CD4-positive, alpha-beta memory T cell (primary cell): ENCODE measurements around the gene DOCK1. TPM values are rescaled to one million over a fixed set of nuclear protein-coding genes. Genes with fewer than 3 reads are reported as not detected.

Source experiments
- CTCF ChIA-PET: fragments of 350-600 bp; sonication (Branson Sonifier 250); formaldehyde crosslinking; loops from one replicate; lab custom pipeline; 2021; ENCODE audit warnings: inconsistent platforms; ENCODE audit not compliant: partially characterized antibody; lab: Charles Lee
- POLR2A ChIA-PET: fragments of 350-600 bp; sonication (Branson Sonifier 250); formaldehyde crosslinking; loops from one replicate; lab custom pipeline; 2021; ENCODE audit not compliant: partially characterized antibody; lab: Charles Lee
- DNase-seq, 5 donors: peaks; one replicate each; pipeline versions ENCODE4 v3.0.0 to v3.0.0-alpha.2; 2020 to 2022; ENCODE audit warnings: mixed read lengths in 1 of 5
- H3K27ac ChIP-seq: one replicate; pipeline ENCODE4 v1.7.0; 2013; ENCODE audit warnings: low read depth, low read length
- H3K27me3 ChIP-seq: 2 replicates; pipeline ENCODE4 v1.7.0; 2013; ENCODE audit warnings: mild to moderate bottlenecking, low read length, moderate library complexity; ENCODE audit not compliant: insufficient read depth
- H3K36me3 ChIP-seq: 2 replicates; pipeline ENCODE4 v1.7.0; 2013; ENCODE audit warnings: mild to moderate bottlenecking, low read length, moderate library complexity; ENCODE audit not compliant: insufficient read depth
- H3K4me1 ChIP-seq: 2 replicates; pipeline ENCODE4 v1.7.0; 2013; ENCODE audit warnings: mild to moderate bottlenecking, low read length, moderate library complexity; ENCODE audit not compliant: insufficient read depth
- H3K4me3 ChIP-seq, 2 donors: one replicate each; pipeline ENCODE4 v1.7.0; 2013; ENCODE audit warnings: low read length in 2 of 2, mild to moderate bottlenecking in 1 of 2
- H3K9me3 ChIP-seq, 2 donors: one replicate each; pipeline ENCODE4 v1.7.0; 2013; ENCODE audit warnings: low read length in 2 of 2, control low read depth in 1 of 2; ENCODE audit not compliant: control insufficient read depth in 1 of 2
- H3K27ac Mint-ChIP-seq, 7 donors: one replicate each; pipeline ENCODE4 v1.8.0; 2020 to 2021; ENCODE audit warnings: mixed read lengths in 7 of 7, mild to moderate bottlenecking in 6 of 7, inconsistent platforms in 3 of 7, moderate library complexity in 3 of 7
- H3K27me3 Mint-ChIP-seq, 2 donors: one replicate each; pipeline ENCODE4 v1.8.0; 2020 to 2021; ENCODE audit warnings: mixed read lengths in 2 of 2
- H3K36me3 Mint-ChIP-seq, 2 donors: one replicate each; pipeline ENCODE4 v1.8.0; 2020 to 2021; ENCODE audit warnings: mixed read lengths in 2 of 2, inconsistent platforms in 1 of 2, mild to moderate bottlenecking in 1 of 2
- H3K4me1 Mint-ChIP-seq, 4 donors: one replicate each; pipeline ENCODE4 v1.8.0; 2020 to 2021; ENCODE audit warnings: mixed read lengths in 4 of 4, mild to moderate bottlenecking in 1 of 4
- H3K4me3 Mint-ChIP-seq, 8 donors: one replicate each; pipeline ENCODE4 v1.8.0; 2020 to 2021; ENCODE audit warnings: mixed read lengths in 8 of 8, mild to moderate bottlenecking in 7 of 8, moderate library complexity in 6 of 8, inconsistent platforms in 3 of 8
- H3K9me3 Mint-ChIP-seq, 8 donors: one replicate each; pipeline ENCODE4 v1.8.0; 2020 to 2021; ENCODE audit warnings: mixed read lengths in 8 of 8, mild to moderate bottlenecking in 5 of 8, inconsistent platforms in 3 of 8, moderate library complexity in 1 of 8
- intact Hi-C: fragments of 100-400 bp; cut with micrococcal nuclease; formaldehyde crosslinking; loops from one replicate; pipeline ENCODE4 v1.15.1; 2023
- polyA plus RNA-seq, 2 donors: library from polyadenylated mRNA; unstranded; fragments of 300-500 nt; fragmentation: Illumina TruSeq; gene quantifications; one replicate each; pipeline ENCODE4 v1.2.3, GENCODE V29; 2021
- total RNA-seq, 2 experiments: library from RNA; stranded (reverse); gene quantifications; one replicate each; pipeline ENCODE4 v1.2.3, GENCODE V29; 2021

The DOCK1 gene
- total and polyA plus RNA-seq, 4 experiments from 2014 or later, result 0.17 TPM; not detected in 2

- POLR2A ChIA-PET, result no interaction called here
- intact Hi-C loops, result no loop called here
- no peaks in the 10 kb centered on the region for H3K27me3 ChIP-seq
- no peak overlapping the region for H3K4me3 ChIP-seq
- DNase-seq, result no peak
- Mint-ChIP-seq H3K4me1 (no peaks in the 10 kb centered on the region), H3K27ac (no peak overlapping the region), H3K4me3 (no peak overlapping the region), H3K9me3 (peaks cover 0 to 2% (median 0%) of the 10 kb centered on the region in 8 donors), H3K27me3 (peaks cover 0 to 2% of the 10 kb centered on the region in 2 donors), H3K36me3 (no peaks in the 10 kb centered on the region)
- no peak overlapping the region for H3K27ac ChIP-seq
- no peaks in the 10 kb centered on the region for H3K9me3 ChIP-seq
- H3K4me1 ChIP-seq, result no peaks in the 10 kb centered on the region
- H3K36me3 ChIP-seq, result no peaks in the 10 kb centered on the region
- CTCF ChIA-PET, result no interaction called here
Measured at GRCh38 chr10:127322286-127322685, 417.1 kb downstream of the DOCK1 start.

- H3K9me3 Mint-ChIP-seq, result peaks cover 0 to 2% (median 0%) of the 10 kb centered on the region in 8 donors
- H3K27ac ChIP-seq, result no peak overlapping the region
- H3K4me3 Mint-ChIP-seq, result no peak overlapping the region
- no peaks in the 10 kb centered on the region for H3K4me1 Mint-ChIP-seq
- H3K27ac Mint-ChIP-seq, result no peak overlapping the region
- H3K36me3 ChIP-seq, result no peaks in the 10 kb centered on the region
- intact Hi-C loops, result no loop called here
- no peak overlapping the region for H3K4me3 ChIP-seq
- H3K4me1 ChIP-seq, result no peaks in the 10 kb centered on the region
- POLR2A ChIA-PET, result no interaction called here
- DNase-seq, result no peak
- no peaks in the 10 kb centered on the region for H3K27me3 ChIP-seq
- H3K9me3 ChIP-seq, result no peaks in the 10 kb centered on the region
- H3K27me3 Mint-ChIP-seq, result peaks cover 0 to 4% of the 10 kb centered on the region in 2 donors
- no peaks in the 10 kb centered on the region for H3K36me3 Mint-ChIP-seq
- CTCF ChIA-PET, result no interaction called here
Measured at GRCh38 chr10:127325506-127325905, 420.3 kb downstream of the DOCK1 start.

- CTCF ChIA-PET, result no interaction called here
- intact Hi-C loops, result no loop called here
Measured at GRCh38 chr10:127326883-127327282, 421.7 kb downstream of the DOCK1 start.

GRCh38 chr10:127331696-127332095 is 426.5 kb downstream of the DOCK1 start:
- ChIA-PET CTCF (no interaction called here), POLR2A (no interaction called here)
- intact Hi-C loops, result no loop called here
- Histone ChIP-seq H3K27ac (no peak overlapping the region), H3K9me3 (no peaks in the 10 kb centered on the region), H3K36me3 (no peaks in the 10 kb centered on the region), H3K4me3 (no peak overlapping the region), H3K27me3 (no peaks in the 10 kb centered on the region), H3K4me1 (no peaks in the 10 kb centered on the region)
- Mint-ChIP-seq H3K9me3 (peaks cover 0 to 2% (median 0%) of the 10 kb centered on the region in 8 donors), H3K27me3 (peaks cover 0 to 3% of the 10 kb centered on the region in 2 donors), H3K4me1 (peaks cover 0 to 2% (median under 1%) of the 10 kb centered on the region in 4 donors), H3K36me3 (no peaks in the 10 kb centered on the region), H3K27ac (no peak overlapping the region), H3K4me3 (no peak overlapping the region)
- no peak for DNase-seq

More at GRCh38 chr10:127326883-127327282, 421.7 kb downstream of the DOCK1 start:
- H3K36me3 Mint-ChIP-seq, result no peaks in the 10 kb centered on the region
- H3K9me3 Mint-ChIP-seq, result peaks cover 0 to 2% (median 0%) of the 10 kb centered on the region in 8 donors
- POLR2A ChIA-PET, result no interaction called here
- Histone ChIP-seq H3K4me1 (no peaks in the 10 kb centered on the region), H3K36me3 (no peaks in the 10 kb centered on the region), H3K9me3 (no peaks in the 10 kb centered on the region), H3K27me3 (no peaks in the 10 kb centered on the region), H3K27ac (no peak overlapping the region), H3K4me3 (no peak overlapping the region)
- H3K4me3 Mint-ChIP-seq, result no peak overlapping the region
- H3K27ac Mint-ChIP-seq, result no peak overlapping the region
- H3K27me3 Mint-ChIP-seq, result peaks cover 0 to 4% of the 10 kb centered on the region in 2 donors
- no peak for DNase-seq
- H3K4me1 Mint-ChIP-seq, result no peaks in the 10 kb centered on the region

GRCh38 chr10:127332631-127333030 is 427.4 kb downstream of the DOCK1 start:
- Histone ChIP-seq H3K4me1 (no peaks in the 10 kb centered on the region), H3K9me3 (no peaks in the 10 kb centered on the region), H3K27me3 (no peaks in the 10 kb centered on the region), H3K27ac (no peak overlapping the region), H3K36me3 (no peaks in the 10 kb centered on the region), H3K4me3 (no peak overlapping the region)
- Mint-ChIP-seq H3K9me3 (peaks cover 0 to 2% (median 0%) of the 10 kb centered on the region in 8 donors), H3K27ac (no peak overlapping the region), H3K27me3 (peaks cover 0 to 3% of the 10 kb centered on the region in 2 donors), H3K36me3 (no peaks in the 10 kb centered on the region), H3K4me1 (peaks cover 0 to 2% (median under 1%) of the 10 kb centered on the region in 4 donors), H3K4me3 (no peak overlapping the region)
- CTCF ChIA-PET, result no interaction called here
- no peak for DNase-seq
- POLR2A ChIA-PET, result no interaction called here
- intact Hi-C loops, result no loop called here

- H3K4me1 Mint-ChIP-seq, result peaks cover 0 to 2% (median under 1%) of the 10 kb centered on the region in 4 donors
- H3K27ac Mint-ChIP-seq, result no peak overlapping the region
- H3K27me3 ChIP-seq, result no peaks in the 10 kb centered on the region
- ChIA-PET POLR2A (no interaction called here), CTCF (interaction anchor here (1.0 kb wide), 1 partner anchor 8 kb away, joined by 3 read pairs; no protein-coding TSS in a partner anchor)
- no peaks in the 10 kb centered on the region for H3K4me1 ChIP-seq
- H3K4me3 Mint-ChIP-seq, result no peak overlapping the region
- no peak for DNase-seq
- no peaks in the 10 kb centered on the region for H3K9me3 ChIP-seq
- H3K4me3 ChIP-seq, result no peak overlapping the region
- no peaks in the 10 kb centered on the region for H3K27me3 Mint-ChIP-seq
- no peaks in the 10 kb centered on the region for H3K9me3 Mint-ChIP-seq
- intact Hi-C loops, result no loop called here
- H3K27ac ChIP-seq, result no peak overlapping the region
- no peaks in the 10 kb centered on the region for H3K36me3 Mint-ChIP-seq
- H3K36me3 ChIP-seq, result no peaks in the 10 kb centered on the region
Measured at GRCh38 chr10:127337801-127338200, 432.6 kb downstream of the DOCK1 start.

GRCh38 chr10:127338399-127339110 is 433.3 kb downstream of the DOCK1 start:
- Histone ChIP-seq H3K9me3 (no peaks in the 10 kb centered on the region), H3K27ac (no peak overlapping the region), H3K36me3 (no peaks in the 10 kb centered on the region), H3K27me3 (no peaks in the 10 kb centered on the region), H3K4me3 (no peak overlapping the region), H3K4me1 (no peaks in the 10 kb centered on the region)
- intact Hi-C loops, result no loop called here
- no peaks in the 10 kb centered on the region for H3K36me3 Mint-ChIP-seq
- POLR2A ChIA-PET, result no interaction called here
- H3K4me1 Mint-ChIP-seq, result peaks cover 0 to 2% (median under 1%) of the 10 kb centered on the region in 4 donors
- no peaks in the 10 kb centered on the region for H3K9me3 Mint-ChIP-seq
- no peak overlapping the region for H3K27ac Mint-ChIP-seq
- CTCF ChIA-PET, result interaction anchor here (1.0 kb wide), 1 partner anchor 9 kb away, joined by 3 read pairs; no protein-coding TSS in a partner anchor
- H3K27me3 Mint-ChIP-seq, result no peaks in the 10 kb centered on the region
- H3K4me3 Mint-ChIP-seq, result no peak overlapping the region
- DNase-seq, result no peak
